ENCODE data around the gene CASP2.
"Not testable (repeated sequence)": the region's sequence is repeated elsewhere in the genome, so short reads cannot be mapped to it uniquely, and the experiment has no call there.

The CASP2 gene

GRCh38 chr7:143265017-143265693, 23.0 kb upstream of the CASP2 start:
- no peak for DNase-seq

- DNase-seq: no peak
Measured at GRCh38 chr7:143269251-143269650, 18.9 kb upstream of the CASP2 start.

GRCh38 chr7:143271240-143271639, 16.9 kb upstream of the CASP2 start:
- no peak for DNase-seq

- no peak for DNase-seq
Measured at GRCh38 chr7:143272871-143273270, 15.3 kb upstream of the CASP2 start.

- peak; percentile 14 for DNase-seq
Measured at GRCh38 chr7:143279186-143280098, 8.7 kb upstream of the CASP2 start.

- no peak for DNase-seq
Measured at GRCh38 chr7:143280160-143280559, 8.0 kb upstream of the CASP2 start.

GRCh38 chr7:143280566-143280965, 7.6 kb upstream of the CASP2 start:
- DNase-seq: no peak

- no peak for DNase-seq
Measured at GRCh38 chr7:143281529-143281928, 6.6 kb upstream of the CASP2 start.

- DNase-seq: no peak
Measured at GRCh38 chr7:143282124-143282523, 6.0 kb upstream of the CASP2 start.

GRCh38 chr7:143283381-143283780, 4.8 kb upstream of the CASP2 start:
- no peak for DNase-seq

GRCh38 chr7:143284591-143285469, 3.3 kb upstream of the CASP2 start, which contains the start of gene TMEM139:
TSS of gene TMEM139 (plus strand) at chr7:143284958. CDS start at chr7:143285958, 1,000 bp downstream.
- DNase-seq: no peak

- DNase-seq: no peak
Measured at GRCh38 chr7:143285470-143285778, 2.7 kb upstream of the CASP2 start.

GRCh38 chr7:143285806-143286521, 2.2 kb upstream of the CASP2 start:
- no peak for DNase-seq

GRCh38 chr7:143286522-143286890, 1.6 kb upstream of the CASP2 start:
- DNase-seq: no peak

- DNase-seq: no peak
Measured at GRCh38 chr7:143287339-143287934, 714 bp upstream of the CASP2 start.

- DNase-seq: no peak
Measured at GRCh38 chr7:143288836-143289235, 685 bp downstream of the CASP2 start.

- no peak for DNase-seq
Measured at GRCh38 chr7:143289421-143289820, 1.3 kb downstream of the CASP2 start.

GRCh38 chr7:143289888-143290287, 1.7 kb downstream of the CASP2 start:
- not testable (repeated sequence) for DNase-seq

GRCh38 chr7:143290293-143290692, 2.1 kb downstream of the CASP2 start:
- no peak for DNase-seq

- DNase-seq: no peak
Measured at GRCh38 chr7:143292876-143293275, 4.7 kb downstream of the CASP2 start.

- no peak for DNase-seq
Measured at GRCh38 chr7:143295870-143296269, 7.7 kb downstream of the CASP2 start.

GRCh38 chr7:143296686-143297085, 8.5 kb downstream of the CASP2 start:
- no peak for DNase-seq
